T-helper 22 cell (primary cell): Measurements from ENCODE around the gene ANKRD13C.

Experiments used
- DNase-seq: peaks from one replicate; pipeline ENCODE4 v3.0.0-alpha.2; 2020; ENCODE audit warnings: low read depth

The ANKRD13C gene

DNA sequence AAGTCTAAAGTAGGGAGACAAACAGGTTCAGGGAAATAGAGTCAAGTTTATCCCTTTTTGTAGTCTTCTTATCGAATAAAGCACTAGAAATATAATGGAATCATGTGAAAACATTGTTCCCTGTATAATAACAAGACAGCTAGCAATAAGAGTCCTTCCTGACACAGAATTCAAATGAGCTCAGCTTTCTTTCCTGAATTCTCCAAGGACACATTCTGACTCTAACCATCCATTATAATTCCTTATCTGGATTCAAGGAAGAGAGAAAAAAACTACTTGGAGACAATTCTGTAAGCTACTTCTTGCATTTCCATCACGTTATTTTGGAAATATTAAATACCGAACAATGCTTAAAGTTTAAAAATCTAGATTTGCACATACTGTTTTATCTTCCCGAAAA is 58.8 kb downstream of the ANKRD13C start:
- no peak for DNase-seq

DNA sequence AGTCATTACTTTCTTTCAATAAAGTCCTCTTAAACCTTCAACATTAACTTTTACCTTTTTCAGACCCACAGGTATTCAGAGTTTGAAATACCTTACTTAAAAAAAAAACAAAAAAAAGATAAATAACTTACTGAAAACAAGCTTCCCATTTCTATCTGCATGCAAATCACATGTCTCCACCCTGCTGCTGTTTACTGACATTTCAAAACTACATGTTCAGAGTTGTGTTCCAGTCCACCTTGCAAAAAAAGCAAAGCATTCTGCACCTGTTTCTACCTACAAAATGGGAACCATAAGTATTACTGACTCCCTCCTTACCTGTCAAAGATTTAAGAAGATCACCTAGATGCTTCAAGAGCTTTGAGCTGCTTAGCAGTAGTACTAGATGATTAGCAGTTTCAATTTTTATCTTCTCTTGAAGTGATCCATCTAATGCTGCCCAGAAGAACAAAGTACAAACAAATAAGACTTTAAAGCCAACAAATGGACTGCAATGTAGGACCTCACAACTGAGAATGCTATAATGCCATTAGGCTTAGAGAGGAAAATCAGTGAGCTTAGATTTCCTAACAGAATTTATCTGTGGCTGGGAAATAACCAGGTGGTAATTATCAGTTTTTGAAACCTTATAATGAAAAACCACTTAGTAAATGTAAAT is 61.2 kb downstream of the ANKRD13C start:
- no peak for DNase-seq

DNA sequence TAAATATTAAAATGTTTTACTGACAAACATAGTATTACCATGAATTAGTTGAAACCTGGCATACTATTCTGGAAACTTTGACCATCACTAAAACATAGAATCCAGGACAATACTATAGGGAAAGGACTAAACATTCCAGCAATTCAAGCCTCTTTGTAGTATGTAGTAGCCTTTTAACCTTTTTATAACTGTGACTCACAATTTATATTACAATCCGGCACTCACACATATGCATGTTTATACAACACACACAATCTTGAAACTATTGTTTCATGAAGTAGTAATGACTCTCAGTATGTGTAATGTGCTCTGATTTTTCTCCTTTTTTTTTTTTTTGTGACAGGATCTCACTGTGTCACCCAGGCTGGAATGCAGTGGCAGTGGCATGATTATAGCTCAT is 64.3 kb downstream of the ANKRD13C start:
- no peak for DNase-seq

- no peak for DNase-seq
These were observed 66.4 kb downstream of the ANKRD13C start for GRCh38 chr1:70288166-70288565.

DNA sequence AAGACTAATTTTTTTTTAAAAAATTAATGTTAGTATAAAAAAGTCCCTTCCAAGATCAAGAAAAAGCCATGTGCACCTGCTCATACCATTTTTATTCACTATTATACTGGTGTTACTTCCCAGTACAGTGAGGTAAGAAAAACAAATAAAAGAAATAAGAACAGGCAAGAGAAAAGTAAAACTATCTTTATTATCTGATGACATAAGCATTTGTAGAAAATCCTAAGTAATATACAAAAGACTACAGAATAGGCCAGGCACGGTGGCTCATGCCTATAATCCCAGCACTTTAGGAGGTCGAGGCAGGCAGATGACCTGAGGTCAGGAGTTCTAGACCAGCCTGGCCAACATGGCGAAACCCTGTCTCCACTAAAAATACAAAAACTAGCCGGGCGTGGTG is 68.1 kb downstream of the ANKRD13C start:
- no peak for DNase-seq

GRCh38 chr1:70284366-70284765 is 70.2 kb downstream of the ANKRD13C start:
- DNase-seq = no peak

- no peak for DNase-seq
These were observed 75.8 kb downstream of the ANKRD13C start for GRCh38 chr1:70278710-70279109.

DNA sequence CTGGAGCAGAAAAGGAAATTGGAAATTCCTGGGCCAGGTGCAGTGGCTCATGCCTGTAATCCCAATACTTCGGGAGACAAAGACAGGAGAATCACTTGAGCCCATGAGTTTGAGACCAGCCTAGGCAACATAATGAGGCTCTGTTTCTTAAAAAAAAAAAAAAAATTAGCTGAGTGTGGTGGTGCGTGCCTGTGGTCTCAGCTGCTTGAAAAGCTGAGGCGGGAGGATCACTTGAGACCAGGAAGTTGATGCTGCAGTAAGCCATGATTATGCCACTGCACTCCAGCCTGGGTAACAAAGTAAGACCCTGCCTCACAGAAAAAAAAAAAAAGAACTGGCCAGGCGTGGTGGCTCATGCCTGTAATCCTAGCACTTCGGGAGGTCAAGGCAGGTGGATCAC is 76.6 kb downstream of the ANKRD13C start:
- DNase-seq = no peak

DNA sequence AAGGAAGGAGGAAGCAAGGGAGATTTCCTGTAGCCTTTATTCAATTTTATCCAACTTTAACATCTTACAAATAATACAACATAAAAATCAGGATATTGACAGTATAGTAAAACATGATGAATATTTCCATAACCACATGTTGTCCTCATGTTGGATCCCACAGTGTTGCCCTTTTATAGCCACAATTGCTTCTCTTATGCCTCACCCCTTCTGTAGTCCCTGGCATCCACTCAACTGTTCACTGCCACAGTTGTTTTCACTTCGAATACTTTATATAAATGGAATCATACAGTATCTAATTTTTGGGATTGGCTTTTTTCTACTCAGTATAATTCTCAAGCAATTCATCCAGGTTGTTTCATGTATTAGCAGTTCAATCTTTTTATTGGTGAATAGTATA is 88.6 kb downstream of the ANKRD13C start:
- DNase-seq = no peak

DNA sequence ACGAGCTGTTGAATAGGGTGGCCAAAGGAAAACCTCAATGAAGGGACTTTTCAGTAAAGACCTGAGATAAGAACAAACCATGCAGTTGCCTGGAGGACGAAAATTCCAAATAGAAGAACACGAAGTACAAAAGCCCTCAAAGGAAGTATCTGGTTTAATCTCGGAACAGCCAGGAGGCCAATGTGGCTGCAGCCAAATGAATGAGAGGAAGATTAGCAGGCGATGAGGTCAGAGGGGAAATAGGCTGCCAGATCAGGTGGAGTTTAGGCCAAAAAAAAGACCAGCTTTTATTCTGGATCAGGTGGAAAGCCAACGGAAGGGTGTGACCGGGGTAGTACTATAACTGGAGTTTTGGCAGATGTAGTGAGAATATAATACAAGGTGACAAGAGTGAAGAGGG is 89.7 kb downstream of the ANKRD13C start:
- DNase-seq = no peak

- no peak for DNase-seq
These were observed 97.9 kb downstream of the ANKRD13C start for GRCh38 chr1:70256664-70257063.

DNA sequence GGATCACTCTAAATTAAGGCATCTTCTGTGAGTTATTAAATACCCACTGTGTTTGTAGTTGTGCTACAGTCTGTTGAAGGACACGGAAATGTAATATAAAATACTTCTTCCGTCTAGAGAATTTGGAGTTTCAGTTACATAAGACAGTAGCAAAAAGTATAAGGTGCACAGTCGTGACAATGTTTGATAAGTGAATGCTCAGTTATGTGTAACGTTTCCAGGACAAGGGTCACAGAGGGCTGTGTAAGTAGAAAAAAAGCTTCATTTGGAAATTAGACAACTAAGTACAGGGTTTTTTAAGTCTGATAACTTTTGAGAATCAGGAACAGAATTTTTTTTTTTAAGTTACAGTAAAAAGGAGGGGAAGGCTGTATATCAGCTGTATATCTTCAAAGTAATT is 105.8 kb downstream of the ANKRD13C start:
- no peak for DNase-seq

- DNase-seq = no peak
These were observed 106.8 kb downstream of the ANKRD13C start for GRCh38 chr1:70247768-70248167.

- no peak for DNase-seq
These were observed 107.4 kb downstream of the ANKRD13C start for GRCh38 chr1:70247122-70247521.

DNA sequence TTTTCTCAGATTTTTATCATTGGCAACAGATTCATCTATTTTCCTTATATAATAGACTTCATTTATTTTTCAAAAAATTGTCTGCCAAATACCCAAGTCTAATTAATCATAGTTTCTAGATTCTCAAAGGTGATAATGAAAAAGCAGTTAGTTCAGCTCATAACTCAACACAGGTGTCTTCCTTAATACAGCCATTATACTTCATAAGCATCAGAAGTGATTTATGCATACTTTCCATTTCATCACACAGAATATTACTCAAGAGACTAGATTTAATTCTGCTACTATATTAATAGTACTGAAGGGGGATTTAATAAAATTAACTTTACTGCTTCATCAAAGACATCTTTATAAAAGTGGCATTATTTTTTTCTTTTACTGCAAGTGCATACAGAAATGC is 114.6 kb downstream of the ANKRD13C start:
- no peak for DNase-seq

GRCh38 chr1:70234733-70235132 is 119.8 kb downstream of the ANKRD13C start:
- no peak for DNase-seq

DNA sequence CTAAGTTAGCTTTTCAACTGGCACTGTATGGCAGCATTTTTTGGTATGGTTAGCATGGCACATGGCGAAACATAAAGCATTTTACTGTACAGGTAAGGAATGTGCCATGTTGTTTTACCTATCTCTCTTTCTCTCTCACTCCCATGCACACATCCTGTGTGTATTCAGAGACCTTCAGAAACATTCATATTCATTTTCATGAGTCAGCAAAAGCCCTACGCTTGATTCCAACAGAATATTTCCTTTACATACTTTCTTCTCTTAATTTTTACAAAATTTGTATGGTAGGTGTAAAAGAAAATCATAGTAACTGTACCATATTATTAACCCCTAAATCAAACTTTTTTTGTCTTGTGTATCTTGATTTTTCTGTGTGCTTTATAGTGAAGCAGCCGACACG is 123.0 kb downstream of the ANKRD13C start:
- no peak for DNase-seq

GRCh38 chr1:70228670-70229069 is 125.9 kb downstream of the ANKRD13C start:
- no peak for DNase-seq

DNA sequence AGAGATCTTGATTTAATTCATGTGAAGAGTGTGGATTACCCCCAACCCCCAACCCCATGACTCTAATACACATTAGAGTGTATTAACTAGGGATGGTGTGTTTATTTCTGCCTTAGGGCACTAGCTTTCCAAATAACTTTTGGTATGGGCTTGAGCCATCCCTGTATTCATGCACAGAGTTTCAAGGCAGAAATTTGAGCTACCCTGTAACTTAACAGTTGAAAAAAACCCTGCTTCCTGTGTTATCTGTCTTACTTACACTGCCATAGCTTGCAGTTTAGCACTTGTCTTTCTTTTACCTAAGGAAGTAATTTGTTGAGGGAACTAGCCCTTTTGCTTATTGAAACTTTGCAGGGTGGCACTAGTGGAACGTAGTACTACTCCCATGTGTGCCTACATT is 127.1 kb downstream of the ANKRD13C start:
- DNase-seq = no peak

- no peak for DNase-seq
These were observed 129.6 kb downstream of the ANKRD13C start for GRCh38 chr1:70224954-70225353.

DNA sequence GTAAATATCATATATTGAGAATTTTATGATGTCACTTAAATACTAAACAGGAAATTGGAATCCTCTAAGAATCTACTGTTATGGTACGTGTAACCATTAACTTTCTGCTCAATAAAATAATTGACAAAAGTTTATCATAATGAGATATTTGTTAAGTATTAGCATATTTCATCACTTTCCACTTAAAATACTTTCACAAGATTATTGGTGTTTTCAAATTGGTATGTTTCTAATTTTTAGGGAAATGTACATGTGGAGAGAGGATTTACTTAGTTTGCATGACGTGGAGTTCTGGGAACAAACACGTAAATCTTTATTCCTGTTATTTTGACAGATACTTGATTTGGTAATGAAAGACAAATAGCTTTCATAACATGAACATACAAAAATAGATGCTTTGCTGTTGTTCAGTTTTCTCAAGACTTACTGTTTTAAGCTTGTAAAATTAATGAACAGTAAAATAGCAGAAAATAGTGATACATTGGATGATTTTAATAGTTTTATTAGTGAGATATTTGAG is 131.7 kb downstream of the ANKRD13C start:
- DNase-seq = no peak

DNA sequence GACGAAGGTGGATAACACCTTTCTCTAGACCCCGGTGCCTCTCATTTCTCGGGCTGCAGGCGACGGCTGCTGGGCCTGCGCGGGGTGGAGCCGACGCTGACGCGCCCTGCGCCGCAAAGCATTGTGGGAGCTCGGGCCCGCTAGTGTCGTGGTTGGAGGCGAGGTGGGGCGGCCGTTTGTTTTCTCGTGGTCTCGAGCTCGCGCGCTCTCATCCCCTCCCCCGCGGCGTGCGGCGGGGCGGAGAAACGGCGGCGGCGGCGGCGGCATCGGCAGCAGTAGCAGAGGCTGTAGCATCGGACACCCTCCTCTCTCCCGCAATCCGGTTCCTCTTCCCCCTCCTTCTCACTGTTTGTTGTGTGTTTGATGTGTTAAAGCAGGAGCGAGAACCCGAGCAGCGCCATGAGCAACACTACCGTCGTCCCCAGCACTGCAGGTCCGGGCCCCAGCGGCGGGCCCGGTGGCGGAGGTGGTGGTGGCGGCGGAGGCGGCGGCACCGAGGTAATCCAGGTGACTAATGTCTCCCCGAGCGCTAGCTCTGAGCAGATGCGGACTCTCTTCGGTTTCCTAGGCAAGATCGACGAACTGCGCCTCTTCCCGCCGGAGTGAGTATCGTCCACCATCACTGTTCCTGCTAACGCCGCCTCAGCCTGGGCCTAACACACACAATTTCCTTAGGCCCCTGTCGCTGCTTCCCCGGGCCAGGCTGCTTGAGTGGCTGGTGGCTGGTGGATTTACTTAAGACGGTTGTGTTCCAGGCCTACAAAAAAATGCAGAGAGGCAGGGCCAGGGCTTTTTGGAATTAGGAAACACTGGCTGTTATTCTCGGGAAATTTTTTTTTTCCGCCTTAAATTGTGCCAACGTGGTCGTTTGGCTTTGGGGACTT is 133.0 kb downstream of the ANKRD13C start, which contains the start of gene SRSF11:
Gene SRSF11, plus strand, starts transcription at position 143 of the 884 bp plus-strand sequence. Its CDS starts 257 bp downstream, at position 400.
- peak; percentile 92 for DNase-seq

- no peak for DNase-seq
These were observed 133.8 kb downstream of the ANKRD13C start for GRCh38 chr1:70220517-70221237.
